ENCODE data around the gene NGB. TPM values are rescaled to one million over a fixed set of nuclear protein-coding genes. Genes with fewer than 3 reads are reported as not detected.

Gene NGB
- total RNA-seq, 1 experiment from 2014 or later, result 0.07 TPM

GRCh38 chr14:77248666-77249065 lies 22.3 kb downstream of the NGB start:
- no peak for DNase-seq (ENCODE audit: low read depth)
- in situ Hi-C loops (cut with HindIII; ENCODE audit: low pct_unique_long_range_greater_than_20kb, low sequenced_read_pairs), result no loop called here

GRCh38 chr14:77246784-77247183 lies 24.2 kb downstream of the NGB start:
- DNase-seq (ENCODE audit: low read depth), result no peak
- in situ Hi-C loops (cut with HindIII; ENCODE audit: low pct_unique_long_range_greater_than_20kb, low sequenced_read_pairs), result no loop called here

GRCh38 chr14:77245820-77246219 lies 25.2 kb downstream of the NGB start:
- no peak for DNase-seq (ENCODE audit: low read depth)
- in situ Hi-C loops (cut with HindIII; ENCODE audit: low pct_unique_long_range_greater_than_20kb, low sequenced_read_pairs), result no loop called here

GRCh38 chr14:77243853-77244252 lies 27.2 kb downstream of the NGB start:
- no peak for DNase-seq (ENCODE audit: low read depth)
- in situ Hi-C loops (cut with HindIII; ENCODE audit: low pct_unique_long_range_greater_than_20kb, low sequenced_read_pairs), result no loop called here

GRCh38 chr14:77242752-77243151 lies 28.3 kb downstream of the NGB start:
- in situ Hi-C loops (cut with HindIII; ENCODE audit: low pct_unique_long_range_greater_than_20kb, low sequenced_read_pairs), result no loop called here
- DNase-seq (ENCODE audit: low read depth), result no peak

GRCh38 chr14:77241955-77242354 lies 29.1 kb downstream of the NGB start:
- DNase-seq (ENCODE audit: low read depth), result no peak
- in situ Hi-C loops (cut with HindIII; ENCODE audit: low pct_unique_long_range_greater_than_20kb, low sequenced_read_pairs), result no loop called here

DNA sequence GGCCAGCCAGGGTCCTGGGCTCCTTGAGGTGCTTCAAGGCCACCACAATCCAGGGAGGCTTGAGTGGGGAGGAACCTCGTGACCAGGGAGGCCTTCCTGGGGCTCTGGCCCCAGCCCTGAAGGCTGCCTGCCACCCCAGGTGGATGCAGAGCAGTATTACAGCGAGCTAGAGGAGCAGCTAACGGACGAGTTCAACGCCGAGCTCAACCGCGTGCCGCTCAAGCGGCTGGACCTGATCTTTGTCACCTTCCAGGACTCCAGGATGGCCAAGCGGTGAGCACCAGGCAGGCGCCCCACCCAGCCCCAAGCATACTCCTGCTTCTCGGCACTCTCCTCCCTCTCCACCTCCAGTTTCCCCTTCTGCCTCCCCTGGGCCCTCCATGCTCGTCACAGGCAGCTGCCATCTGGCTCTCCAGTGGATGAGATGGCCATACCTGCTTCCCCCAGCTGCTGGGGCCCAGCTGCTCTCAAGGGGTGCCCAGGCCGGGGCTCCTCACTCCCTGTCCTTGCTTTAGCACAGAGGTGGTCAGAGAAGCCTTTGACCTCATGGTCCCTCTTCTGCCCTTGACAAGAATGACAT lies 30.6 kb downstream of the NGB start:
- DNase-seq (ENCODE audit: low read depth), result no peak
- in situ Hi-C loops (cut with HindIII; ENCODE audit: low pct_unique_long_range_greater_than_20kb, low sequenced_read_pairs), result no loop called here

- no peak for DNase-seq (ENCODE audit: low read depth)
- in situ Hi-C loops (cut with HindIII; ENCODE audit: low pct_unique_long_range_greater_than_20kb, low sequenced_read_pairs), result no loop called here
These were observed 31.6 kb downstream of the NGB start for GRCh38 chr14:77239412-77239811.

GRCh38 chr14:77238996-77239395 lies 32.0 kb downstream of the NGB start:
- in situ Hi-C loops (cut with HindIII; ENCODE audit: low pct_unique_long_range_greater_than_20kb, low sequenced_read_pairs), result no loop called here
- no peak for DNase-seq (ENCODE audit: low read depth)

DNA sequence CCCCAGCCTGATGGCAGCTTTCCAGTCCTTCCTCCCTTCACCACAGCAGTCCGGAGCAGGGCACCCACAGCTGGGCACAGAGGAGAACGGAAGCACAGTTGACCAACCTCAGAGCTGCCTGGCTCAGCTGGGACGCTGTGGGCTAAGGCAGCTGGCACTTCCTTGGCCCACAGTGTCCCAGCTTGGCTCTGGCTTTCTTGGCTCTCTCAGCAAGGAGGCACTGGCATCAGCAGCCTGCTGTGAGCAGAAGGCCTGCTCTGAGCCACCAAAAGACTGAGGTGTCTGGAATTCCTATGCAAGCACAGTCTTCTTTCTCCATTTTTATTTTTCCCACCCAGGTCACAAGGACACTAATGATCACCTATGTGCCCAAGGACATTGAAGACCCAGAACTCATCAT lies 32.6 kb downstream of the NGB start:
- DNase-seq (ENCODE audit: low read depth), result no peak
- in situ Hi-C loops (cut with HindIII; ENCODE audit: low pct_unique_long_range_greater_than_20kb, low sequenced_read_pairs), result no loop called here

DNA sequence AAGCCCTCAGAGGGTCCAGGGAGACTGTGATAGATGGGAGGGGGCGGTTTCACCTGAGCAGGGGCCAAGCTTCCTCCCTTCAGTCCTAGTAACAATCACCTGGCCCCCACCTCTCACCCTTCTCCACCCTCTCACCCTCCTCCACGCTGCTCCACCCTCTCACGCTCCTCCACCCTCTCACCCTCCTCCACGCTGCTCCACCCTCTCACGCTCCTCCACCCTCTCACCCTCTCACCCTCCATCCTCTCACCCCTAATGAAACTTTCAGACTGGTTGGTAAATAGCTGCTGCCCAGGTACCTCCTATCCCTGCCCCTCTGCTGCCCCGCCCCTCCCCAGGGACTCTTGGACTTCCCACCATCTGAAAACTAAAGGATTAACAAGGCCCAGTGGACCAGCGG lies 34.2 kb downstream of the NGB start:
- no peak for DNase-seq (ENCODE audit: low read depth)
- in situ Hi-C loops (cut with HindIII; ENCODE audit: low pct_unique_long_range_greater_than_20kb, low sequenced_read_pairs), result no loop called here

DNA sequence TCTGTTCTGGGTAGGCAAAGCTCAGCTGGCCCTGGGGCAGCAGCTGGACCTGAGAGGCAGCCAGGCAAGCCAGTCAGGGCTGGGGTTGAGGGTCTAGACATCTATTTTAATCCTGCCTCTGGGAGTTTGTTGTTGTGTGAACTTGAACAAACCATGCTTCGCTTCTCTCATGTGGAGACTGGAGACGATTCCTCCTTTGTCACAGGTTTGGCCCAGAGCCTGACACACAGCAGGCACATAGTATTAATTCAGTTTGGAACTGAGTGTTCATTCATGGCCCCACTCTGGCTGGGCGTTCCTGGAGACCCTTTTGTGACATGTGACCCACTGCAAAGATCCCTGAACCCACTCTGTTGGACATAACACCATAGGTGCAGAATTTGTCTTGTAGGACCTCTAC lies 39.3 kb downstream of the NGB start:
- DNase-seq (ENCODE audit: low read depth), result no peak
- in situ Hi-C loops (cut with HindIII; ENCODE audit: low pct_unique_long_range_greater_than_20kb, low sequenced_read_pairs), result no loop called here

DNA sequence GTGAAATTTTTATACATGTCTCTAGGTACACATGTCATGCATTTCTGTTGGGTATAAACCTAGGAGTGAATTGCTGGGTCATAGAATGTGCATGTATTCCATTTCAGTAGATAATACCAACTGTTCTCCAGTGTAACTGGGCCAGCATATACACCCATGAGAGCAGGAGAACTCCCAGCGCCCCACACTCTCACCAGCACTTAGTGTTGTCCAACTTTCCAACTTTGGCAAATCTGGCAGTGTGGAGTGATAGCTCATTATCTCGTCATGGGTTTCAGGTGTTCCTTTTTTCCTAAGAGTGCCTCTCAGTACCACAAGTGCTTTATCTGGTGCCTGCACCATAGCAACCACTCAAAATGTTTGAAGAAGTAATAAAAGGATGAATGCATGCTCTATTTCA lies 40.1 kb downstream of the NGB start:
- DNase-seq (ENCODE audit: low read depth), result no peak
- in situ Hi-C loops (cut with HindIII; ENCODE audit: low pct_unique_long_range_greater_than_20kb, low sequenced_read_pairs), result no loop called here

DNA sequence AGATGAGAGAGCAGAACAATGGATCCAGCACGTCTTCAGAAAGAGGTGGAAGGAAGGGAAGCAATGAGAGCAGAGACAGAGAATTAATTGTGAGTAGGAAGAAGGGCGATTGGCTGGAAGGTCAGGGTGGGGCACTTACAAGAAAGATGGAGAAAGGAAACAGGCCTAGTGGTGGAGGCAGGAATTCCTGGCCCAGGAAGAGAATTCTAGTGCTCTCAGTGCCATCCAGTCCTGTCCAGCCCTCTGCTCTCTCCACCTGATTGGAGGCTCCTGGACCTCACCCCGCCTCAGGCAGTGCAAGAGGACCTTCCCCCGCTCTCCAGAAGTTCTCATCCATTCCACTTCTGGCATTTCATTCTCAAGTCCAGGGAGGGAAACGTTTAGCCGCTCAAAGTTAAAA lies 43.0 kb downstream of the NGB start:
- in situ Hi-C loops (cut with HindIII; ENCODE audit: low pct_unique_long_range_greater_than_20kb, low sequenced_read_pairs), result no loop called here

DNA sequence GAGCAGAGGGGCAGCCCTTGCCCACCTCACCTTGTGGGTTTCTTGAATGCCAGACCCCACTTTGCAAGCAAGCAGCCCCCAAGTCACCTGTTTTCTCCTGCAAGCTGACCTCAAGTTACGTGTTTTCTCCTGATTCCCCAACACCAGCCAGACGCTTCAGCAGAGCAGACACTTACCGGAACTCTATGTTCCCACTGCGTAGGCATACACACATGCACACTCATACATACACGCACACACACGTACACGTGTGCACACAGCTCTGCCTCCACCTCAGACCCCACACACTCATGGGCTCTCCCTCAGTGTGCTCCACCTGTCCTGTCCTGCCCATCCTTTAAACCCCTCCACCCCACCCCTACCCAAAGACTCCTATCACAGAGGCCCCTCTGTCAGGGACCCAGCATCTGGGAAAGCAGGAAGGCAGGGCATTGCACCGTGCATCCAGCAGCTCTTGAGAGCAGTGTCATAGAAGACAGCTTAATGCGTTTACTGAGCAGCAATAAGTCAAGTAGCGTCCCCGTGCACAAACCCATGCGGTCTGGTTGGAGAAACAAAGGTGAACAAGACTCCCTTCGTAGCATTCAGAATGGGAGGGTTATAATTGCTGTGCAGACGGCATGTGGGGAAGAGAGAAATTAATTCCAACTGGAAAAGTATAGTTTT lies 45.0 kb downstream of the NGB start:
- DNase-seq (ENCODE audit: low read depth), result no peak
- in situ Hi-C loops (cut with HindIII; ENCODE audit: low pct_unique_long_range_greater_than_20kb, low sequenced_read_pairs), result no loop called here

More for the DNA sequence above, 43.0 kb downstream of the NGB start:
- no peak for DNase-seq (ENCODE audit: low read depth)

- DNase-seq (ENCODE audit: low read depth), result no peak
- in situ Hi-C loops (cut with HindIII; ENCODE audit: low pct_unique_long_range_greater_than_20kb, low sequenced_read_pairs), result no loop called here
These were observed 45.8 kb downstream of the NGB start for GRCh38 chr14:77225254-77225653.

GRCh38 chr14:77224212-77224611 lies 46.8 kb downstream of the NGB start:
- no peak for DNase-seq (ENCODE audit: low read depth)
- in situ Hi-C loops (cut with HindIII; ENCODE audit: low pct_unique_long_range_greater_than_20kb, low sequenced_read_pairs), result no loop called here

- no peak for DNase-seq (ENCODE audit: low read depth)
- in situ Hi-C loops (cut with HindIII; ENCODE audit: low pct_unique_long_range_greater_than_20kb, low sequenced_read_pairs), result no loop called here
These were observed 48.3 kb downstream of the NGB start for GRCh38 chr14:77222546-77223225.

DNA sequence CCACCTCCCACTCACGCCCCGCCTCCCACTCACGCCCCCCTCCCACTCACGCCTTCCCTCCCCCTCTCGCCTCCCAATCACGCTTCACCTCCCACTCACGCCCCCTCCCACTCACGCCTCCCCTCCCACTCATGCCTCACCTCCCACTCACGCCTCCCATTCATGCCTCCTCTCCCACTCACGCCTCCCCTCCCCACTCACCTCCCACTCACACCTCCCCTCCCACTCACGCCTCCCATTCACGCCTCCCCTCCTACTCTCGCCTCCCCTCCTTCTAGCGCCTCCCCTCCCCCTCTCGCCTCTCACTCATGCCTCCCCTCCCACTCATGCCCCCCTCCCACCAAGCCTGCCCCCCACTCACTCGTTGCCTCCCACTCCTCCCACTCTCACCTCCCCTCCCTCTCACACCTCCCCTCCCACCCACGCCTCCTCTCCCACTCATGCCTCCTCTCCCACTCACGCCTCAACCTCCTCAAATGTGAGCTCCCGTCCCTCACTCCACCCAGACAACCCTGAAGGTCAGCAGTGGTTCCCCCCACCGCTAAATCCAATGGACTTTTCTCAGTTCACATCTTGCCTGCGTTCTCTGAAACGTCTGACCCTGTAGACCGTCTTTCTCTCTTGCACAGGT lies 49.6 kb downstream of the NGB start:
- DNase-seq (ENCODE audit: low read depth), result no peak
- in situ Hi-C loops (cut with HindIII; ENCODE audit: low pct_unique_long_range_greater_than_20kb, low sequenced_read_pairs), result no loop called here
